ENCODE results near the gene HPF1. TPM values are rescaled to one million over a fixed set of nuclear protein-coding genes. Genes with fewer than 3 reads are reported as not detected.
"Not testable (repeated sequence)": the region's sequence is repeated elsewhere in the genome, so short reads cannot be mapped to it uniquely, and the experiment has no call there.

Gene HPF1
- total RNA-seq, 1 donor from 2014 or later, result 32.3 TPM

DNA sequence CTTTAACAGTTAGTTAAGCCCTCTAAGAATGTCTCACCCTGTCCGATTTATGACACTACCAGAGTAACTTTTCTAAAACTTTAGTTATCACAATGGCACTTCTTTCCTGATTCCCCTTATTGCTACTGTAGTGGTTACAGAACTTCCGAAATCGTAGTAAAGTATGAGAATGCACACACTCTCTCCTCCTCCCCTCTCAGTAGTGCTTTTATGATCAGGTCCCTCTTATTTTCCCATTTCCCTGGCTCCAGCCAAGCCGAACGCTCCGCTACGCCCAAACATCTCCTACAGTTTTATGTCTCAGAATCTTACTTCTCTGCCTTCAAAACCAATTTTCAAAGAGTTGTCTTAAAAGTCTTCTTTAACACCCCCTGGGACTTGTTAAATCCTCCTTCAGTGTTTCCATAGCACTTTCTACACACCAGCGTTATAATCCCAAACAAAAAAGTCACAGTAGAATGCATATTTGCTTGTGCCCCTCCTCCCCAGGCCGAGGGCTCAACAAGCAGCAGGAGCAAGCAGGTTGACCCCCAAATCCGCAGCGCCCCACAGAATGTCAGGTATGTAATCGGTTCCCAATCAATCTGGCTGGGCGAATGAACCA, 671 bp downstream of the HPF1 start:
- no peak for DNase-seq (ENCODE audit: extremely low spot score, unreplicated experiment)
- Mint-ChIP-seq H3K4me3 (peak overlapping the region; percentile 95), H3K4me1 (ENCODE audit: unreplicated experiment) (peaks cover 12% of the 10 kb centered on the region), H3K27ac (peak overlapping the region; percentile 68), H3K36me3 (no peaks in the 10 kb centered on the region), H3K27me3 (peaks cover 10% of the 10 kb centered on the region), H3K9me3 (no peaks in the 10 kb centered on the region)
- TF ChIP-seq, protein P1, sequence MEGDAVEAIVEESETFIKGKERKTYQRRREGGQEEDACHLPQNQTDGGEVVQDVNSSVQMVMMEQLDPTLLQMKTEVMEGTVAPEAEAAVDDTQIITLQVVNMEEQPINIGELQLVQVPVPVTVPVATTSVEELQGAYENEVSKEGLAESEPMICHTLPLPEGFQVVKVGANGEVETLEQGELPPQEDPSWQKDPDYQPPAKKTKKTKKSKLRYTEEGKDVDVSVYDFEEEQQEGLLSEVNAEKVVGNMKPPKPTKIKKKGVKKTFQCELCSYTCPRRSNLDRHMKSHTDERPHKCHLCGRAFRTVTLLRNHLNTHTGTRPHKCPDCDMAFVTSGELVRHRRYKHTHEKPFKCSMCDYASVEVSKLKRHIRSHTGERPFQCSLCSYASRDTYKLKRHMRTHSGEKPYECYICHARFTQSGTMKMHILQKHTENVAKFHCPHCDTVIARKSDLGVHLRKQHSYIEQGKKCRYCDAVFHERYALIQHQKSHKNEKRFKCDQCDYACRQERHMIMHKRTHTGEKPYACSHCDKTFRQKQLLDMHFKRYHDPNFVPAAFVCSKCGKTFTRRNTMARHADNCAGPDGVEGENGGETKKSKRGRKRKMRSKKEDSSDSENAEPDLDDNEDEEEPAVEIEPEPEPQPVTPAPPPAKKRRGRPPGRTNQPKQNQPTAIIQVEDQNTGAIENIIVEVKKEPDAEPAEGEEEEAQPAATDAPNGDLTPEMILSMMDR (conservative IDR thresholded peaks at IDR 0.05), result no peak

DNA sequence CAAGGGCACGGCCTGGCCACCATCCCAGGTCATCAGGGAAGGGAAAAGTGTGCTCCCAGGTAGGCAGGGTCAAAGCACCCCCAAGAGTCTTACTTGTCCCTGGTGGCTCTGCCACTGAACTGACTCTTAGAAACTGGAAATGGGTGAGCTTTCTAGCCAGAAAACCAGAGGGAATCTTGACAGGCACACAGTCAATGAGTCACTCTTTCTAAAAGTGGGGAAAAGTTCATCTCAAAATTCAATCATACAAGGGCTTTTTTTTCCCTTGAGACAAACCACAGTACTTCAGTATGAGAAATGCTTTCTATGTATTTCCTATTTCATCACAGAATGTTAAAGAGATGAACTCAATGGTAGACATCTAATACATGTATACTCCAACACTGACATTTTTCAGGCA, 12.5 kb downstream of the HPF1 start:
- Mint-ChIP-seq H3K27ac (peak overlapping the region; percentile 86), H3K9me3 (no peaks in the 10 kb centered on the region), H3K36me3 (peaks cover 26% of the 10 kb centered on the region), H3K4me1 (ENCODE audit: unreplicated experiment) (peaks cover 6% of the 10 kb centered on the region), H3K27me3 (no peaks in the 10 kb centered on the region), H3K4me3 (no peak overlapping the region)
- no peak for DNase-seq (ENCODE audit: extremely low spot score, unreplicated experiment)
- TF ChIP-seq, protein P1 (conservative IDR thresholded peaks at IDR 0.05), result no peak

DNA sequence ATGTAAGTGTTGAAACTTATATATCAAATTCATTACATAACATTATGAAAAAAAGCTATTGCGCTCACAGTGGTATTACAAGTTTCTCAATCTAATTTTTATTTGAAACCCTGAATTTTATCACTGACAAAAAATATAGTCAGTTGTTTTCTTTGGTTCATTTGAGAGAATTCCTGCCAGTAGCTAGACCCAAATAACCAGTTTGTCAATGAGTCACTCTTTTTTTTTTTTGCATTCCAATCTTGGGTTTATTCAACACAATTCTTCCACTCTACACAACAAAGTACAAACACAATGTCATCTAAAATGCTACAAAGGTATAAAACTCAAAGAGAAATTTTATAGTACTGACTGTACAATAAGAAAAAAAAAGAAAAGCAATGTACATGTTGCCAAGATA, 13.1 kb downstream of the HPF1 start:
- peak overlapping the region; percentile 86 for H3K27ac Mint-ChIP-seq
- no peaks in the 10 kb centered on the region for H3K9me3 Mint-ChIP-seq
- no peaks in the 10 kb centered on the region for H3K4me1 Mint-ChIP-seq (ENCODE audit: unreplicated experiment)
- no peak for DNase-seq (ENCODE audit: extremely low spot score, unreplicated experiment)
- TF ChIP-seq, protein P1 (conservative IDR thresholded peaks at IDR 0.05), result no peak
- H3K36me3 Mint-ChIP-seq, result peaks cover 25% of the 10 kb centered on the region
- H3K4me3 Mint-ChIP-seq, result peak overlapping the region; percentile 42
- no peaks in the 10 kb centered on the region for H3K27me3 Mint-ChIP-seq

DNA sequence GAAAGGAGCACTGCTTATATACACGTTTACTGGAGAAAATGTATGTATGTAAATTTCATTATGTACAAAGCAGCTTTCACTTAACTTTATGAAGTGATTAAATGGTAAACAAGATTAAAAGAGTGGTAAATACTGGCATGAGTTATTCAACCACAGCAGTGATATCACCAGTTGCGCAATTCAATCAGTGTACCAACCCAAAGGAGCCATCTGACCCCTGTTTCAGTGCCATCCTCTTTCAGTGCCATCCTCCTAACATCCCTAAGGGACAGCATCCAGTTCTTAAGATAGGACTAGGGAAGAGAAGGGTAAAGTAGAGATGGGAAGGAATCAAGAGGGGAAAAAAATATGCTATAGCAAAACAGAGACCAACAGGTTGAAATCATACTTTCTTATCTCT, 16.2 kb downstream of the HPF1 start:
- no peak overlapping the region for H3K4me3 Mint-ChIP-seq
- TF ChIP-seq, protein P1 (conservative IDR thresholded peaks at IDR 0.05), result no peak

DNA sequence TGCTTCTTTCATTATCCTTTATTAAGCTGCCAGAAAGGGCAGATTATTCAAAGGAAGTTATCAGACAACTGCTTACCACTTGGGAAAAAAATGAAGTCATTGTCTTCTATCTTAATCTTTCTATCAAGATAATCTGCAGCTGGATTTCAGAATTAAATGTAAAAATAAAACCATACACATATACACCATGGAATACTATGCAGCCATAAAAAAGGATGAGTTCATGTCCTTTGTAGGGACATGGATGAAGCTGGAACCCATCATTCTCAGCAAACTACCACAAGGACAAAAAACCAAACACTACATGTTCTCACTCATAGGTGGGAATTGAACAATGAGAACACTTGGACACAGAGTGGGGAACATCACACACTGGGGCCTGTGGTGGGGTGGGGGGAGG, 19.1 kb downstream of the HPF1 start:
- not testable (repeated sequence) for H3K9me3 Mint-ChIP-seq; H3K4me3 Mint-ChIP-seq; H3K27me3 Mint-ChIP-seq; H3K4me1 Mint-ChIP-seq (ENCODE audit: unreplicated experiment); DNase-seq (ENCODE audit: extremely low spot score, unreplicated experiment); H3K27ac Mint-ChIP-seq
- peaks cover 31% of the 10 kb centered on the region for H3K36me3 Mint-ChIP-seq

More for the DNA sequence above, 16.2 kb downstream of the HPF1 start:
- no peaks in the 10 kb centered on the region for H3K4me1 Mint-ChIP-seq (ENCODE audit: unreplicated experiment)
- H3K36me3 Mint-ChIP-seq, result peaks cover 34% of the 10 kb centered on the region
- H3K27me3 Mint-ChIP-seq, result no peaks in the 10 kb centered on the region
- no peak overlapping the region for H3K27ac Mint-ChIP-seq
- H3K9me3 Mint-ChIP-seq, result no peaks in the 10 kb centered on the region
- DNase-seq (ENCODE audit: extremely low spot score, unreplicated experiment), result no peak

DNA sequence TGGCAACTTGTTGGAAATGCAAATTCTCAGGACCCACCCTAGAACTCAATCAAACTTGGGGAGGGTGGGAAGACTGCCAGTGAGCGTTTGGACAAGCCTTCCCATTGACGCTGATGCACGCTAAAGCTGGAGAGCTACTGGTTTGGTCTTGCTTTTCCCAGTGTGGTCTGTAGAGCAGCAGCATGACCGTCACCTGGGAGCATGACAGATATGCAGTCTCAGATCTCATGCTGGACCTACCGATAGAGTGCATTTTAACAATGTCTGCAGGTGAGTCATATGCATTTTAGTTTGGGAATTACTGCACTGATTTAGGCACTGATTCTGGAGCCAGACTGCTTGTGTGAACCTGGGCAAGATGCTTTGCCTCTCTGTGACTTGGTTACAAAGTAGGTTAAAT, 27.2 kb downstream of the HPF1 start:
- no peaks in the 10 kb centered on the region for H3K27me3 Mint-ChIP-seq
- H3K4me3 Mint-ChIP-seq, result no peak overlapping the region
- peaks cover 24% of the 10 kb centered on the region for H3K36me3 Mint-ChIP-seq
- no peak for DNase-seq (ENCODE audit: extremely low spot score, unreplicated experiment)
- H3K27ac Mint-ChIP-seq, result no peak overlapping the region
- H3K4me1 Mint-ChIP-seq (ENCODE audit: unreplicated experiment), result no peaks in the 10 kb centered on the region
- TF ChIP-seq, protein P1 (conservative IDR thresholded peaks at IDR 0.05), result no peak
- no peaks in the 10 kb centered on the region for H3K9me3 Mint-ChIP-seq

Measured in type B pancreatic cell (in vitro differentiated cells).